Measurements from ENCODE around the gene RAPGEF4.

DNA sequence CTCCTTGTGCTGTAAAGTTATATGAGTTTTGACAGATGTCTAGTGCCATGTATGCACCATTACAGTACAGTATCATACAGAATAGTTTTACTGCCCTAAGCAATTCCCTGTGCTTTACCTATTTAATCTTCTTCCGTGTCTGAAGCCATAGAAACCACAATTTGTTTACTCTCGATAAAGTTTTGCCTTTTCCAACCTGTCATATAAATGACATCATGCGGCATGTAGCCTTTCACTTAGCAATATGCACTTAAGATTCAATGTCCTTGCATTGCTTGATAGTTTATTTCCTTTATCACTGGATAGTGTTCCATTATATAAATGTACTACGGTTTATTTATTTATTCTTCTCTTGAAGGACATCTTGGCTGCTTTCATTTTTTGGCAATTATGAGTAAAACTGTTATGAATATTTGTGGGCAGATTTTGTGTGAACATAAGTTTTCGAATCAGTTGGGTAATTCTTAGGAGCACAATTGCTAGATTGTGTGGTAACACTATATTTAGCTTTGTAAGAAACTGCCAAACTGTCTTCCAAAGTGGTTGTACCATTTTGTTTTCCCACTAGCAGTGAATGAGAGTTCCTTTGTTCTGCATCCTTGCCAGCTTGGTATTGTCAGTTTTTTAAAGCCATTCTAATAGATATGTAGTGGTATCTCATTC, 203.2 kb downstream of the RAPGEF4 start:
- TF ChIP-seq, protein P1, sequence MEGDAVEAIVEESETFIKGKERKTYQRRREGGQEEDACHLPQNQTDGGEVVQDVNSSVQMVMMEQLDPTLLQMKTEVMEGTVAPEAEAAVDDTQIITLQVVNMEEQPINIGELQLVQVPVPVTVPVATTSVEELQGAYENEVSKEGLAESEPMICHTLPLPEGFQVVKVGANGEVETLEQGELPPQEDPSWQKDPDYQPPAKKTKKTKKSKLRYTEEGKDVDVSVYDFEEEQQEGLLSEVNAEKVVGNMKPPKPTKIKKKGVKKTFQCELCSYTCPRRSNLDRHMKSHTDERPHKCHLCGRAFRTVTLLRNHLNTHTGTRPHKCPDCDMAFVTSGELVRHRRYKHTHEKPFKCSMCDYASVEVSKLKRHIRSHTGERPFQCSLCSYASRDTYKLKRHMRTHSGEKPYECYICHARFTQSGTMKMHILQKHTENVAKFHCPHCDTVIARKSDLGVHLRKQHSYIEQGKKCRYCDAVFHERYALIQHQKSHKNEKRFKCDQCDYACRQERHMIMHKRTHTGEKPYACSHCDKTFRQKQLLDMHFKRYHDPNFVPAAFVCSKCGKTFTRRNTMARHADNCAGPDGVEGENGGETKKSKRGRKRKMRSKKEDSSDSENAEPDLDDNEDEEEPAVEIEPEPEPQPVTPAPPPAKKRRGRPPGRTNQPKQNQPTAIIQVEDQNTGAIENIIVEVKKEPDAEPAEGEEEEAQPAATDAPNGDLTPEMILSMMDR (tag by site-specific recombination; IDR thresholded peaks at IDR 0.05): no peak
- TF ChIP-seq ZNF747 (tag by site-specific recombination; IDR thresholded peaks at IDR 0.05) (no peak), MYNN (tag by site-specific recombination; IDR thresholded peaks at IDR 0.05; ENCODE audit: borderline replicate concordance) (no peak), ZNF24 (tag by site-specific recombination; IDR thresholded peaks at IDR 0.05) (no peak), ZNF473 (tag by site-specific recombination; IDR thresholded peaks at IDR 0.05) (no peak), GLIS1 (tag by site-specific recombination; IDR thresholded peaks at IDR 0.05) (no peak), ZNF10 (tag by site-specific recombination; IDR thresholded peaks at IDR 0.05) (no peak), ZBTB7A (tag by site-specific recombination; IDR thresholded peaks at IDR 0.05; ENCODE audit: low read depth) (no peak)
